Breast epithelium (tissue), 3 donors: ENCODE measurements around the gene TMEM178B.

Experiments used
- POLR2A ChIP-seq: fragments of 450-650 bp; IDR thresholded peaks from one replicate; pipeline ENCODE4 v1.6.1; 2016; ENCODE audit warnings: antibody characterized with exemption, mild to moderate bottlenecking, moderate library complexity
- POLR2AphosphoS5 ChIP-seq, 3 donors: sonication (generic); formaldehyde crosslinking; IDR thresholded peaks; one replicate each; pipeline ENCODE4 v1.6.1; 2017; ENCODE audit warnings: antibody characterized with exemption in 3 of 3
- TF ChIP-seq, protein P1 (sequence below), 3 donors: fragments of 450-650 bp; IDR thresholded peaks; one replicate each; pipeline ENCODE4 v1.5.1; 2016 to 2017; ENCODE audit warnings: antibody characterized with exemption in 3 of 3, mild to moderate bottlenecking in 3 of 3, moderate library complexity in 3 of 3

DNA sequence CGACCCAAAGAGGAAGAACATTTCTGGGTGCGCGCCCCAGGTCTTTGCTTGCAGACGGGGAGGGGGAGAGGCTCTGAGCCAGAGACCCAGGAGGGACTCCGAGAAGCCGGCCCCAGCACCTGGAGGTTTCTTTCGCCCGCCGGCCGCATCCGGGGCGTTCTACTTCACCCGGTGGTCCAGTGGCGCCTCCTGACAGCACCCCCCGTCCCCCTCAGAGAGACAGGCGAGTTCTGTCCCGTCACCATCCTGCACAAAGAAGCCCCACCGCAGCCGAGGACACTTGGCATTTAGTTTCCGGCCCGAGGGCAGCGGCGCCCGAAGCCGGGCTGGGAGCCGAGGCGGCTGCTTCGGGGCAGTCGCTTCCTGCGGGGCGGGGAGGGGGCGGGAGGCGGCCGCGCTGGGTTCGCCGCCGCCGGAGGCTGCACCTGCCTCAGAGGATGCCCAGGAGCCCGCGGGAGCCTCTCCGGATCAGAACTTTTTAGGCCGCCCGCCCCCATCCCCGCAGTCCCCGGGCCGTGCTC lies at the start of gene TMEM178B:
- TF ChIP-seq POLR2AphosphoS5 (IDR thresholded peaks at IDR 0.05) (no peak), POLR2A (no peak)
- TF ChIP-seq, protein P1, sequence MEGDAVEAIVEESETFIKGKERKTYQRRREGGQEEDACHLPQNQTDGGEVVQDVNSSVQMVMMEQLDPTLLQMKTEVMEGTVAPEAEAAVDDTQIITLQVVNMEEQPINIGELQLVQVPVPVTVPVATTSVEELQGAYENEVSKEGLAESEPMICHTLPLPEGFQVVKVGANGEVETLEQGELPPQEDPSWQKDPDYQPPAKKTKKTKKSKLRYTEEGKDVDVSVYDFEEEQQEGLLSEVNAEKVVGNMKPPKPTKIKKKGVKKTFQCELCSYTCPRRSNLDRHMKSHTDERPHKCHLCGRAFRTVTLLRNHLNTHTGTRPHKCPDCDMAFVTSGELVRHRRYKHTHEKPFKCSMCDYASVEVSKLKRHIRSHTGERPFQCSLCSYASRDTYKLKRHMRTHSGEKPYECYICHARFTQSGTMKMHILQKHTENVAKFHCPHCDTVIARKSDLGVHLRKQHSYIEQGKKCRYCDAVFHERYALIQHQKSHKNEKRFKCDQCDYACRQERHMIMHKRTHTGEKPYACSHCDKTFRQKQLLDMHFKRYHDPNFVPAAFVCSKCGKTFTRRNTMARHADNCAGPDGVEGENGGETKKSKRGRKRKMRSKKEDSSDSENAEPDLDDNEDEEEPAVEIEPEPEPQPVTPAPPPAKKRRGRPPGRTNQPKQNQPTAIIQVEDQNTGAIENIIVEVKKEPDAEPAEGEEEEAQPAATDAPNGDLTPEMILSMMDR (IDR thresholded peaks at IDR 0.05), result no peak
